HepG2 (cell line): ENCODE measurements around the gene ZBTB45. TPM values are rescaled to one million over a fixed set of nuclear protein-coding genes. Genes with fewer than 3 reads are reported as not detected.
A peak's percentile ranks its signal among the peaks of the same experiment; 100 is the strongest.

Experiments
- CEBPB ChIP-seq: IDR thresholded peaks from 2 replicates; pipeline ENCODE4 v1.6.1; 2011; ENCODE audit warnings: low read depth, low read length, improper control_type of control experiment, borderline replicate concordance
- CEBPG ChIP-seq: IDR thresholded peaks from 2 replicates; pipeline ENCODE4 v1.6.1; 2016
- ETV5 ChIP-seq: IDR thresholded peaks from 2 replicates; pipeline ENCODE4 v1.6.1; 2018; ENCODE audit warnings: missing biosample characterization, missing genetic modification reagents, inconsistent platforms, borderline replicate concordance
- HIVEP1 ChIP-seq: sonication (generic); formaldehyde crosslinking; IDR thresholded peaks from 2 replicates; pipeline ENCODE4 v1.4.0; 2020; ENCODE audit warnings: mild to moderate bottlenecking, missing genetic modification reagents
- KDM2A ChIP-seq: sonication (generic); formaldehyde crosslinking; IDR thresholded peaks from 2 replicates; pipeline ENCODE4 v1.4.0; 2020; ENCODE audit warnings: low read depth, missing genetic modification reagents, borderline replicate concordance
- KLF6 ChIP-seq: IDR thresholded peaks from 2 replicates; pipeline ENCODE4 v1.8.0; 2016; ENCODE audit warnings: missing biosample characterization, missing genetic modification reagents
- MYC ChIP-seq: sonication (generic); formaldehyde crosslinking; IDR thresholded peaks from 2 replicates; pipeline ENCODE4 v1.9.0; 2021; ENCODE audit warnings: missing genetic modification reagents, borderline replicate concordance
- NFYB ChIP-seq: sonication (generic); formaldehyde crosslinking; IDR thresholded peaks from 2 replicates; pipeline ENCODE4 v1.4.0; 2020; ENCODE audit warnings: missing genetic modification reagents
- NR2C2 ChIP-seq: sonication (generic); formaldehyde crosslinking; IDR thresholded peaks from 2 replicates; pipeline ENCODE4 v1.4.0; 2020; ENCODE audit warnings: missing genetic modification reagents, mild to moderate bottlenecking, moderate library complexity, borderline replicate concordance
- TARDBP ChIP-seq: sonication (generic); formaldehyde crosslinking; IDR thresholded peaks from 2 replicates; pipeline ENCODE4 v1.8.0; 2022; ENCODE audit warnings: mild to moderate bottlenecking, missing genetic modification reagents
- ZNF343 ChIP-seq: sonication (generic); formaldehyde crosslinking; IDR thresholded peaks from 2 replicates; pipeline ENCODE4 v1.4.0; 2020; ENCODE audit warnings: mild to moderate bottlenecking, missing genetic modification reagents
- ZNF598 ChIP-seq: sonication (generic); formaldehyde crosslinking; IDR thresholded peaks from 2 replicates; pipeline ENCODE4 v1.5.1; 2020; ENCODE audit warnings: mild to moderate bottlenecking, missing genetic modification reagents, borderline replicate concordance
- ZNF616 ChIP-seq: sonication (generic); formaldehyde crosslinking; IDR thresholded peaks from 2 replicates; pipeline ENCODE4 v1.5.0; 2020; ENCODE audit warnings: low read depth, mild to moderate bottlenecking, missing genetic modification reagents
- ZNF709 ChIP-seq: sonication (generic); formaldehyde crosslinking; IDR thresholded peaks from 2 replicates; pipeline ENCODE4 v1.5.0; 2020; ENCODE audit warnings: mild to moderate bottlenecking, missing genetic modification reagents
- ZNF83 ChIP-seq: sonication (generic); formaldehyde crosslinking; IDR thresholded peaks from 2 replicates; pipeline ENCODE4 v1.4.0; 2020; ENCODE audit warnings: missing genetic modification reagents, mild to moderate bottlenecking, borderline replicate concordance
- ZNF879 ChIP-seq: sonication (generic); formaldehyde crosslinking; IDR thresholded peaks from 2 replicates; pipeline ENCODE4 v1.8.1; 2023; ENCODE audit warnings: missing genetic modification reagents
- ZSCAN22 ChIP-seq: sonication (generic); formaldehyde crosslinking; IDR thresholded peaks from 2 replicates; pipeline ENCODE4 v1.4.0; 2020; ENCODE audit warnings: mild to moderate bottlenecking, missing genetic modification reagents
- polyA plus RNA-seq, 8 experiments: library from polyadenylated mRNA; depleted of rRNA in 3 of 8; stranded (reverse) in 7 of 8; unstranded in 1 of 8; fragments of >200 nt; fragmentation: Illumina TruSeq in 4 of 8; extraction: Trizol in 4 of 8; gene quantifications; 2 replicates each; pipeline versions ENCODE4 v1.2.1 to v1.2.3, GENCODE V29; 2011 to 2016; ENCODE audit warnings: low read depth in 4 of 8, missing spikeins in 1 of 8, mixed read lengths in 1 of 8; ENCODE audit not compliant: insufficient read depth in 1 of 8
- total RNA-seq, 5 experiments: library from RNA; depleted of rRNA; stranded (reverse); fragments of >200 nt; fragmentation: Illumina TruSeq; extraction: Trizol; gene quantifications; 2 replicates each; pipeline ENCODE4 v1.2.3, GENCODE V29; 2016; ENCODE audit warnings: low read depth in 1 of 5
- TF ChIP-seq, protein P1 (sequence below): sonication (generic); formaldehyde crosslinking; IDR thresholded peaks from 2 replicates; pipeline ENCODE4 v1.4.0; 2020; ENCODE audit warnings: missing genetic modification reagents, borderline replicate concordance
- TF ChIP-seq, protein P2 (sequence below): IDR thresholded peaks from 2 replicates; pipeline ENCODE4 v1.6.1; 2018; ENCODE audit warnings: missing genetic modification reagents, mild to moderate bottlenecking, missing compliant biosample characterization
- TF ChIP-seq, protein P3 (sequence below): IDR thresholded peaks from 2 replicates; pipeline ENCODE4 v1.6.1; 2016; ENCODE audit warnings: low read depth, control low read depth
- TF ChIP-seq, protein P4 (sequence below): sonication (generic); formaldehyde crosslinking; IDR thresholded peaks from 2 replicates; pipeline ENCODE4 v1.9.0; 2021; ENCODE audit warnings: missing genetic modification reagents, mild to moderate bottlenecking, borderline replicate concordance

ZBTB45 gene
- total and polyA plus RNA-seq, 2 of the 13 experiments (the other 11 are each of a cell fraction or from before 2014, with no cell fraction given), result 3.0 to 3.7 TPM

DNA sequence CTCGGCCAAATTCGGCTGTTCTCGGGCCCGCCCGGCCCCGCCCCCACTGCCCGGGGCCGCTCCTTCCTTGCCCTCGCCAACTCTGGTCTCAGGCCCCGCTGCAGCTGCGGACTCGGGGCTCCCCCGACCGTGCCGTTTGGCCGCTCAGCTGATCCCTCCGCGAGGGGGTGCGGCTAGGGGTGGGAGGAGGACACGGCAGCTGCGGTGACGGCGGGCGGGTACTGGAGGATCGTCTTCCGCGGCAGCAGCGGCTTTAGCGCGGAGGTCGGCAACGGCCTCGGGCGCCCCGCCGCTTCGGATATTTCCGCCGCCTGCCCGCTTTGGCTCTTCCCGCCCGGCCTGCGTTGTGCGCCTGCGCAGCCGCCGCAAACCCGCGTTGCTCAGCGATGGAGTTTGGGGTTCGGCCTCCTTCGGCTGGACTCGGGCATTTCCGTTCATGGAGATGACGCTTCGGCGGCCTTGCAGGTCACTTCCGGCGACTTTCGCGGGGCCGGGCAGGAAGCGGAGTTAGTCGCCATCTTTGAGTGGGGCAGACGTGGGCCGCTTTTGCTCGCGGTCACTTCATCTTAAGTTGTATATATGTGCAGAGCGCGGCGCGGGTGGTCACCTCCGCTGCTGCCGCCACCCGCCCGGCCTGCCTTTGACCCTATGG lies 39.1 kb upstream of the ZBTB45 start (continued):
- TF ChIP-seq, protein P1, sequence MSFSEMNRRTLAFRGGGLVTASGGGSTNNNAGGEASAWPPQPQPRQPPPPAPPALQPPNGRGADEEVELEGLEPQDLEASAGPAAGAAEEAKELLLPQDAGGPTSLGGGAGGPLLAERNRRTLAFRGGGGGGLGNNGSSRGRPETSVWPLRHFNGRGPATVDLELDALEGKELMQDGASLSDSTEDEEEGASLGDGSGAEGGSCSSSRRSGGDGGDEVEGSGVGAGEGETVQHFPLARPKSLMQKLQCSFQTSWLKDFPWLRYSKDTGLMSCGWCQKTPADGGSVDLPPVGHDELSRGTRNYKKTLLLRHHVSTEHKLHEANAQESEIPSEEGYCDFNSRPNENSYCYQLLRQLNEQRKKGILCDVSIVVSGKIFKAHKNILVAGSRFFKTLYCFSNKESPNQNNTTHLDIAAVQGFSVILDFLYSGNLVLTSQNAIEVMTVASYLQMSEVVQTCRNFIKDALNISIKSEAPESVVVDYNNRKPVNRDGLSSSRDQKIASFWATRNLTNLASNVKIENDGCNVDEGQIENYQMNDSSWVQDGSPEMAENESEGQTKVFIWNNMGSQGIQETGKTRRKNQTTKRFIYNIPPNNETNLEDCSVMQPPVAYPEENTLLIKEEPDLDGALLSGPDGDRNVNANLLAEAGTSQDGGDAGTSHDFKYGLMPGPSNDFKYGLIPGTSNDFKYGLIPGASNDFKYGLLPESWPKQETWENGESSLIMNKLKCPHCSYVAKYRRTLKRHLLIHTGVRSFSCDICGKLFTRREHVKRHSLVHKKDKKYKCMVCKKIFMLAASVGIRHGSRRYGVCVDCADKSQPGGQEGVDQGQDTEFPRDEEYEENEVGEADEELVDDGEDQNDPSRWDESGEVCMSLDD, result 0 out of 2 replicates have a peak, but pooled peaks have one; percentile 19
- TF ChIP-seq HIVEP1 (CRISPR knock-in tag) (no peak), ZSCAN22 (CRISPR knock-in tag) (no peak), ETV5 (CRISPR knock-in tag) (peak; percentile 73), ZNF343 (peak; percentile 72; the same call in 1 of the 2 replicates), TARDBP (CRISPR knock-in tag) (peak; percentile 21; the same call in 1 of the 2 replicates), CEBPB (no peak), KDM2A (CRISPR knock-in tag) (peak; percentile 59; the same call in 1 of the 2 replicates), MYC (CRISPR knock-in tag) (peak; percentile 77), NFYB (CRISPR knock-in tag) (no peak), KLF6 (CRISPR knock-in tag) (peak; percentile 19; the same call in 1 of the 2 replicates), CEBPG (no peak), ZNF83 (CRISPR knock-in tag) (0 out of 2 replicates have a peak, but pooled peaks have one; percentile 45), ZNF598 (CRISPR knock-in tag) (0 out of 2 replicates have a peak, but pooled peaks have one; percentile 15), NR2C2 (CRISPR knock-in tag) (peak; percentile 93), ZNF709 (CRISPR knock-in tag) (no peak), ZNF879 (CRISPR knock-in tag) (peak; percentile 75; the same call in 1 of the 2 replicates), ZNF616 (peak; percentile 22; the same call in 1 of the 2 replicates)
- TF ChIP-seq, protein P2, sequence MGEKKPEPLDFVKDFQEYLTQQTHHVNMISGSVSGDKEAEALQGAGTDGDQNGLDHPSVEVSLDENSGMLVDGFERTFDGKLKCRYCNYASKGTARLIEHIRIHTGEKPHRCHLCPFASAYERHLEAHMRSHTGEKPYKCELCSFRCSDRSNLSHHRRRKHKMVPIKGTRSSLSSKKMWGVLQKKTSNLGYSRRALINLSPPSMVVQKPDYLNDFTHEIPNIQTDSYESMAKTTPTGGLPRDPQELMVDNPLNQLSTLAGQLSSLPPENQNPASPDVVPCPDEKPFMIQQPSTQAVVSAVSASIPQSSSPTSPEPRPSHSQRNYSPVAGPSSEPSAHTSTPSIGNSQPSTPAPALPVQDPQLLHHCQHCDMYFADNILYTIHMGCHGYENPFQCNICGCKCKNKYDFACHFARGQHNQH (CRISPR knock-in tag), result peak; percentile 19; the same call in 1 of the 2 replicates
- TF ChIP-seq, protein P3, sequence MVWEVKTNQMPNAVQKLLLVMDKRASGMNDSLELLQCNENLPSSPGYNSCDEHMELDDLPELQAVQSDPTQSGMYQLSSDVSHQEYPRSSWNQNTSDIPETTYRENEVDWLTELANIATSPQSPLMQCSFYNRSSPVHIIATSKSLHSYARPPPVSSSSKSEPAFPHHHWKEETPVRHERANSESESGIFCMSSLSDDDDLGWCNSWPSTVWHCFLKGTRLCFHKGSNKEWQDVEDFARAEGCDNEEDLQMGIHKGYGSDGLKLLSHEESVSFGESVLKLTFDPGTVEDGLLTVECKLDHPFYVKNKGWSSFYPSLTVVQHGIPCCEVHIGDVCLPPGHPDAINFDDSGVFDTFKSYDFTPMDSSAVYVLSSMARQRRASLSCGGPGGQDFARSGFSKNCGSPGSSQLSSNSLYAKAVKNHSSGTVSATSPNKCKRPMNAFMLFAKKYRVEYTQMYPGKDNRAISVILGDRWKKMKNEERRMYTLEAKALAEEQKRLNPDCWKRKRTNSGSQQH, result no peak
- TF ChIP-seq, protein P4, sequence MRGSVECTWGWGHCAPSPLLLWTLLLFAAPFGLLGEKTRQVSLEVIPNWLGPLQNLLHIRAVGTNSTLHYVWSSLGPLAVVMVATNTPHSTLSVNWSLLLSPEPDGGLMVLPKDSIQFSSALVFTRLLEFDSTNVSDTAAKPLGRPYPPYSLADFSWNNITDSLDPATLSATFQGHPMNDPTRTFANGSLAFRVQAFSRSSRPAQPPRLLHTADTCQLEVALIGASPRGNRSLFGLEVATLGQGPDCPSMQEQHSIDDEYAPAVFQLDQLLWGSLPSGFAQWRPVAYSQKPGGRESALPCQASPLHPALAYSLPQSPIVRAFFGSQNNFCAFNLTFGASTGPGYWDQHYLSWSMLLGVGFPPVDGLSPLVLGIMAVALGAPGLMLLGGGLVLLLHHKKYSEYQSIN (CRISPR knock-in tag), result no peak
